MM.1S (cell line): ENCODE data around the gene RASA4B.
"Not testable (repeated sequence)": the region's sequence is repeated elsewhere in the genome, so short reads cannot be mapped to it uniquely, and the experiment has no call there.

ENCODE experiments used
- EZH2phosphoT487 ChIP-seq: fragments of 300-600 bp; sonication (generic); IDR thresholded peaks from 2 replicates; pipeline ENCODE4 v1.6.1; 2018; ENCODE audit warnings: antibody characterized with exemption, low read length
- TF ChIP-seq, protein P1 (sequence below): fragments of 300-600 bp; sonication (generic); IDR thresholded peaks from 2 replicates; pipeline ENCODE4 v1.5.1; 2016; ENCODE audit warnings: antibody characterized with exemption, low read length, mixed read lengths

GRCh38 chr7:102494026-102494425, 23.6 kb downstream of the RASA4B start:
- TF ChIP-seq, protein P1, sequence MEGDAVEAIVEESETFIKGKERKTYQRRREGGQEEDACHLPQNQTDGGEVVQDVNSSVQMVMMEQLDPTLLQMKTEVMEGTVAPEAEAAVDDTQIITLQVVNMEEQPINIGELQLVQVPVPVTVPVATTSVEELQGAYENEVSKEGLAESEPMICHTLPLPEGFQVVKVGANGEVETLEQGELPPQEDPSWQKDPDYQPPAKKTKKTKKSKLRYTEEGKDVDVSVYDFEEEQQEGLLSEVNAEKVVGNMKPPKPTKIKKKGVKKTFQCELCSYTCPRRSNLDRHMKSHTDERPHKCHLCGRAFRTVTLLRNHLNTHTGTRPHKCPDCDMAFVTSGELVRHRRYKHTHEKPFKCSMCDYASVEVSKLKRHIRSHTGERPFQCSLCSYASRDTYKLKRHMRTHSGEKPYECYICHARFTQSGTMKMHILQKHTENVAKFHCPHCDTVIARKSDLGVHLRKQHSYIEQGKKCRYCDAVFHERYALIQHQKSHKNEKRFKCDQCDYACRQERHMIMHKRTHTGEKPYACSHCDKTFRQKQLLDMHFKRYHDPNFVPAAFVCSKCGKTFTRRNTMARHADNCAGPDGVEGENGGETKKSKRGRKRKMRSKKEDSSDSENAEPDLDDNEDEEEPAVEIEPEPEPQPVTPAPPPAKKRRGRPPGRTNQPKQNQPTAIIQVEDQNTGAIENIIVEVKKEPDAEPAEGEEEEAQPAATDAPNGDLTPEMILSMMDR, result not testable (repeated sequence)
- TF ChIP-seq EZH2phosphoT487, result not testable (repeated sequence)
